ENCODE measurements around the gene ASIP. TPM values are rescaled to one million over a fixed set of nuclear protein-coding genes. Genes with fewer than 3 reads are reported as not detected.
A peak's percentile ranks its signal among the peaks of the same experiment; 100 is the strongest.

The ASIP gene
- total RNA-seq, 1 donor from 2014 or later: not detected

GRCh38 chr20:34300809-34301586 lies 59.8 kb downstream of the ASIP start:
- Mint-ChIP-seq H3K36me3 (ENCODE audit: low read depth) (peaks cover 6% of the 10 kb centered on the region), H3K4me3 (peak overlapping the region; percentile 94), H3K9me3 (no peaks in the 10 kb centered on the region), H3K4me1 (peaks cover 22% of the 10 kb centered on the region), H3K27me3 (no peaks in the 10 kb centered on the region), H3K27ac (no peak overlapping the region)
- intact Hi-C loops (cut with micrococcal nuclease): loop anchor here (5.0 kb wide), 1 partner anchor 1944 kb away; the partner anchor contains the start of gene ASXL1
- CTCF ChIA-PET: interaction anchor here (3.3 kb wide), 1 partner anchor 11 kb away, joined by 18 read pairs; no protein-coding TSS in a partner anchor
- no peak for TF ChIP-seq CTCF (IDR thresholded peaks at IDR 0.05)
- POLR2A ChIA-PET: interaction anchor here (0.6 kb wide), 1 partner anchor 72 kb away, joined by 3 read pairs; no protein-coding TSS in a partner anchor
- no peak for DNase-seq
- no peak for ATAC-seq (ENCODE audit: low read depth)

GRCh38 chr20:34301587-34302311 lies 60.5 kb downstream of the ASIP start:
- Mint-ChIP-seq H3K27me3 (no peaks in the 10 kb centered on the region), H3K27ac (peak overlapping the region; percentile 71), H3K9me3 (no peaks in the 10 kb centered on the region), H3K36me3 (ENCODE audit: low read depth) (peaks cover 5% of the 10 kb centered on the region), H3K4me1 (peaks cover 22% of the 10 kb centered on the region), H3K4me3 (peak overlapping the region; percentile 94)
- POLR2A ChIA-PET: interaction anchor here (1.3 to 1.7 kb wide), 4 partner anchors 13 to 407 kb away, joined by 3 to 17 read pairs (median 10); partner anchors contain the start of genes DYNLRB1 and ITCH
- CTCF ChIA-PET: interaction anchor here (1.6 to 3.3 kb wide), 2 partner anchors 11 to 221 kb away, joined by 4 to 18 read pairs; no protein-coding TSS in a partner anchor
- intact Hi-C loops (cut with micrococcal nuclease): loop anchor here (2.0 to 5.0 kb wide), 5 partner anchors 407 to 1944 kb away; partner anchors contain the start of genes ACSS2, ASXL1, GSS and MYH7B
- DNase-seq (no peak), ATAC-seq (ENCODE audit: low read depth) (no peak)
- no peak for TF ChIP-seq CTCF (IDR thresholded peaks at IDR 0.05)

GRCh38 chr20:34302312-34302722 lies 61.1 kb downstream of the ASIP start:
- Mint-ChIP-seq H3K36me3 (ENCODE audit: low read depth) (peaks cover 5% of the 10 kb centered on the region), H3K4me1 (peaks cover 22% of the 10 kb centered on the region), H3K27me3 (no peaks in the 10 kb centered on the region), H3K9me3 (no peaks in the 10 kb centered on the region), H3K27ac (peak overlapping the region; percentile 71), H3K4me3 (peak overlapping the region; percentile 94)
- POLR2A ChIA-PET: interaction anchor here (0.6 to 1.7 kb wide), 8 partner anchors 12 to 794 kb away, joined by 3 to 17 read pairs (median 8); partner anchors contain the start of genes DYNLRB1, EIF2S2 and ITCH
- intact Hi-C loops (cut with micrococcal nuclease): loop anchor here (2.0 to 5.0 kb wide), 5 partner anchors 406 to 1945 kb away; partner anchors contain the start of genes ACSS2, ASXL1, GSS and MYH7B
- no peak for TF ChIP-seq CTCF (IDR thresholded peaks at IDR 0.05)
- DNase-seq (no peak), ATAC-seq (ENCODE audit: low read depth) (no peak)
- CTCF ChIA-PET: interaction anchor here (1.6 to 3.3 kb wide), 2 partner anchors 10 to 221 kb away, joined by 4 to 18 read pairs; no protein-coding TSS in a partner anchor

- no peaks in the 10 kb centered on the region for H3K9me3 Mint-ChIP-seq
- H3K36me3 Mint-ChIP-seq (ENCODE audit: low read depth): peaks cover 5% of the 10 kb centered on the region
- peaks cover 22% of the 10 kb centered on the region for H3K4me1 Mint-ChIP-seq
- ChIA-PET POLR2A (interaction anchor here (0.6 to 1.7 kb wide), 10 partner anchors 11 to 793 kb away, joined by 3 to 17 read pairs (median 6); partner anchors contain the start of genes DYNLRB1, EIF2S2, ITCH and PIGU), CTCF (interaction anchor here (1.6 to 3.3 kb wide), 2 partner anchors 9 to 220 kb away, joined by 4 to 18 read pairs; no protein-coding TSS in a partner anchor)
- TF ChIP-seq CTCF (IDR thresholded peaks at IDR 0.05): no peak
- ATAC-seq (ENCODE audit: low read depth): peak; percentile 91
- peak; percentile 90 for DNase-seq
- intact Hi-C loops (cut with micrococcal nuclease): loop anchor here (1.0 to 5.0 kb wide), 11 partner anchors 9 to 1946 kb away; partner anchors contain the start of genes ACSS2, ASXL1, DYNLRB1 and GSS
- peak within 1 kb of the TSS; percentile 94 for H3K4me3 Mint-ChIP-seq
- no peaks in the 10 kb centered on the region for H3K27me3 Mint-ChIP-seq
- H3K27ac Mint-ChIP-seq: peak within 1 kb of the TSS; percentile 93
Observed at GRCh38 chr20:34302723-34303533, 61.7 kb downstream of the ASIP start, which contains the start of gene AHCY. Gene AHCY (minus strand): TSS chr20:34303355. CDS start chr20:34303270, 85 bp downstream.
